GM20000 (cell line): ENCODE results near the gene LRCH1.
A peak's percentile ranks its signal among the peaks of the same experiment; 100 is the strongest.

ENCODE experiments used
- DNase-seq: peaks from one replicate; pipeline ENCODE4 v3.0.0; 2012; ENCODE audit warnings: low spot score
- TF ChIP-seq, protein P1 (sequence below): IDR thresholded peaks from 2 replicates; pipeline ENCODE4 v1.5.1; 2012; ENCODE audit warnings: mild to moderate bottlenecking, control low read depth; ENCODE audit errors: extremely low read depth, missing control alignments

Gene LRCH1

DNA sequence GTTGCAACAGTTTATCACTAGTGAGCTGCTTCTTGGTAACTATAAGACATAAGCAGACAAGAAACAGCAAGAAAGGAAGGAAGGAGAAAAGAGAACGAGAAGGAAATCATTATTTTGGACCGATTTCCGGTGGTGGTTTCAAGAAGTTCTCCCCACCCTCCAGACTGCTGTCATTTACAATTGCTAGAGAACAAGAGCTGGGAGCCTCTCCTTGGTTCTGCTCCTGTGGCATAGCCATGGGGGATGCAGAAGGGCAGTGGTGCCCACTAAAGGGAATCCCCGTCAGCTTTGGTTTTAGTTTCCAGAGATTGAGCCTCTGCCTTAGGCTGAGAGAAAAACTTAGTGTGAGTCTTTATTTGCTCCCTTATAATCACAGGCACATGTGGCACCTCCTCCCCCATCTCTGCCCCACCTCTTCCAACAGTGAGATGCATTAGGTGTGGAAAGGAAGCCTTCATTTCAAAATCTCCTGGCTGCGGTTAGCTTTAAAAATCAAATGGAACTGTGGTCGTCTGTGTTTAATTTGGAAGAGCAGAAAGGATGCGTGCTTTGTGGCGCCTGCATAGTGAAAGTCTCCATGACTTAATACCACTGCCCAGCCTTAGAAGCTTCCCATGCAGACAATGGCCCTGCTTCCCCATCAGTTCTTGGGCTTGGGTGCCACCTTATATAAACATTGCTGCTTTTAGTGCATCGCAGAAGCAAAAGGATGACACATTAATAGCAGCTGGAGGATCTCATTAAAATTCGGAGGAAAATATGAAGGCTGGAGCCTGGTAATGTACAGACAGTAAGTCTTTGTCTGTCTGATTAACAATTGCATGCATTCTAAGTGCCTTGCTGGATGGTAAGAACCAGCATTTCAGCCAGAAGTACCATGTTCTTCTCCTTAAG lies 25.0 kb downstream of the LRCH1 start:
- TF ChIP-seq, protein P1, sequence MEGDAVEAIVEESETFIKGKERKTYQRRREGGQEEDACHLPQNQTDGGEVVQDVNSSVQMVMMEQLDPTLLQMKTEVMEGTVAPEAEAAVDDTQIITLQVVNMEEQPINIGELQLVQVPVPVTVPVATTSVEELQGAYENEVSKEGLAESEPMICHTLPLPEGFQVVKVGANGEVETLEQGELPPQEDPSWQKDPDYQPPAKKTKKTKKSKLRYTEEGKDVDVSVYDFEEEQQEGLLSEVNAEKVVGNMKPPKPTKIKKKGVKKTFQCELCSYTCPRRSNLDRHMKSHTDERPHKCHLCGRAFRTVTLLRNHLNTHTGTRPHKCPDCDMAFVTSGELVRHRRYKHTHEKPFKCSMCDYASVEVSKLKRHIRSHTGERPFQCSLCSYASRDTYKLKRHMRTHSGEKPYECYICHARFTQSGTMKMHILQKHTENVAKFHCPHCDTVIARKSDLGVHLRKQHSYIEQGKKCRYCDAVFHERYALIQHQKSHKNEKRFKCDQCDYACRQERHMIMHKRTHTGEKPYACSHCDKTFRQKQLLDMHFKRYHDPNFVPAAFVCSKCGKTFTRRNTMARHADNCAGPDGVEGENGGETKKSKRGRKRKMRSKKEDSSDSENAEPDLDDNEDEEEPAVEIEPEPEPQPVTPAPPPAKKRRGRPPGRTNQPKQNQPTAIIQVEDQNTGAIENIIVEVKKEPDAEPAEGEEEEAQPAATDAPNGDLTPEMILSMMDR = no peak
- no peak for DNase-seq

DNA sequence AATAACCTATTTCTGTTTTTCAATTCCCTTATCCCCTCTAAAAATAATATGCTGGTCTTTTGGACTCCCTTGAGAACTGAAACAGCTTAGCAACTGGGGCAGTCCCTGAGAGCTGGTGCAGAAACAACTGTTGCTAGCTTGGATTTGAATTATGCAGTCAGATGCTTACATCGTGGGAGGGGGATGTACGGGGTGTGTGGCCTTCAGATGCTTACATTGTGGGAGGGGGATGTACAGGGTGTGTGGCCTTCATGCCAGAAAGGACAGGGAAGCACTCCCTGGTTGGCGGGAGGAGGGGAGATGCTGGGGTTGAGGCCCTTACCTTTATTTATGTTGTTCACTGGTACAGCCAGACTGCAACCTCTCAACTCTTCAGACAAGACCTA lies 25.6 kb downstream of the LRCH1 start:
- DNase-seq = peak; percentile 59
- TF ChIP-seq, protein P1 = no peak

DNA sequence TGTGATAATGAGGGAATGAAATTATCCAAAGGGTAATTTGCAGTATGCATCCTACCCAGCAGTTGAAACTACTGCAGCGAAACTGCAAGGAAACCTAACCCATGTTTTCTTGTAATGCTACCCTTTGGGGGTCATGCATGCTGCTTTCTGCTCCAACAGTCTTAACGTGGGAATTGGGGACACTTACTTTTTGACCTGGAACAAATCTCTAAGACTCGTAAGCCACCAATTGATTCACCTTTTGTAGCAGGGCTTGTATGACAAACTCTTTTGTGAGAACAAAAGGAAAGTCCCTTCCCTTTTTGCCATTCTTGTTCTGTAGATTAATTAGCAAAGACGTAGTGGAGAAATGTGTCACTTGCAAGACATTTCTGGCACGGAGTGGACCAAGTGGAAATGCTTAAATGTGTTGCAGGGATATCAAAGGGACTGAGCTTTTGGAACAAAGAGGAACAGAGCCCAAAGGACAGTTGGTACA lies 27.4 kb downstream of the LRCH1 start:
- TF ChIP-seq, protein P1 = no peak
- DNase-seq = no peak

DNA sequence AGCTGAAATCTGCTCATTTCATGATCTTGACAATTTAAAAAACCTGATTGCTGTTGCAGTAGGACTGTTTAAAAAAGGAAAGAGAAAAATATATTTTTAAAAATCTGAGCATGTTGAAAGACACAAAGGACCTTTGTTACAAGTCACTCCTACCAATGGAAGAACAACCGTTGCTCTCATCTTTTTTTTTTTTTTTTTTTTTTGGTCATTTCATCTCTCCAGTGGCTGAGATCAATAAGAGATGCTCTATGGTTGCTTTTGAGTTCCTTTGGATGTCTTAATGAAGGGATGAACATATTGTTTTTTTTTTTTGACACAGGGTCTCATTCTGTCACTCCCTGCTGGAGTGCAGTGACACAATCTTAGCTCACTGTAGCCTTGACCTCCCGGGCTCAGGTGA lies 29.2 kb downstream of the LRCH1 start:
- DNase-seq = no peak

DNA sequence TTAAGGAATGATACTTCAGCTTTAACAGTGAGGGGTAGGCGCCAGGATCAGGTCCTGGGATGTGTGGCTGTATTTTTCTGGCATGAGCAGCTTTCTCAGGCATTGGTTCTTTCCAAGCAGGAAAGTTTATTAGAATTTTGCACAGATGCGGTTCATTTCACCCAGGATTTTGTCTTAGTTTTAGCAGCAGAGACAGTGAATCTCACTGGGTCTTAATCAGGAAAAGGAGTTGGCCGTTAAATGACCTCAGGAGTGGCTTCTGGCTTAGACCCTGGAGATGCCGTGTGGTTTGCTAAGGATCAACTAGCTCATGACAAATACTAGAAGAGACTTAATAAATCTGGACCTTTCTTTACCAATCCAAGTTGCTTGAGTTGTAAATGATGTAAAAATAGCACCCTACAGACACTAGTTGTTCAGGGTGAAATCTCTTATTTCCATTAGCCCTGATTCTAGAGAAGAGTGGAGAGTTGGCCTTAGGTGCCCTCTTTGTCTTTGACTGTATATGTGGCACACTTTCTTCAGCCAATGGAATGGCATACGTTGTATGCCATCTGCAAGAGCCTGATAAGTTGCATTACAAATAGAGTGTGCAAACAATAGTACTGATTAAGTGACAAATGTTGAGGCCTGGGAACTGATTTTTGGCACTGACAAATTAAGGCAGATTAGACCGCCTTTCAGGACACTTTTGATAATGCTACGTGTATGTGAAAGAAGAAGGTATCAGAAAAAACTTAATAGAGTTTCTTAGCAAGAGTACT lies 34.0 kb downstream of the LRCH1 start:
- DNase-seq = no peak
- TF ChIP-seq, protein P1 = no peak

More for the DNA sequence above, 29.2 kb downstream of the LRCH1 start:
- TF ChIP-seq, protein P1 = no peak

DNA sequence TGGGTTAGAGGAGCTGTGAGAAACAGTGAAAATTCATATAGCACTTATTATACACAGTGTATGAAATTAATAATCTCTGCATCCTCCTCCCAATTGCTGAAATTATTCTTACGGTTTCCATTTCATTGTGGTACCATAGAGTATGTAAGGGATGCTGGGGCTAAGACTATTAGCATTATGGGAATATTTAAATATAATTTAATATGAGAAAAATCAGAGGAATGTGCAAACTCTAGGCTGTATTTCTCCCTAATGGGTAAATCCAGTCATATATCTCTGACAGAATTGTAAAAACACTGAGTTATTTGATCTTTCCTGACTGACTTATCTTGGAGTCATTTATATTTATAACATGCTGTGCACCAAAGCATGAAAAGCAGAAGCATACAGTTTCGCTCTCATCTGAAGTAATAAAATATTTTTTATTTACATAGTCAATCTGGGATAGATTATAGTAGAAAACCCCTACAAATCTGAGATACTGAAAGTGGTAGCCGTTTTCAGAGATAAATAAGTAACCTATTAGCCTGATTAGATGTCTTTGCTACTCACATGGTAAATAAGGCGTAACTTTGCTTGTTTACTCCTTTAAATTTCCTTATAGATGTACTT lies 34.9 kb downstream of the LRCH1 start:
- TF ChIP-seq, protein P1 = no peak
- no peak for DNase-seq

DNA sequence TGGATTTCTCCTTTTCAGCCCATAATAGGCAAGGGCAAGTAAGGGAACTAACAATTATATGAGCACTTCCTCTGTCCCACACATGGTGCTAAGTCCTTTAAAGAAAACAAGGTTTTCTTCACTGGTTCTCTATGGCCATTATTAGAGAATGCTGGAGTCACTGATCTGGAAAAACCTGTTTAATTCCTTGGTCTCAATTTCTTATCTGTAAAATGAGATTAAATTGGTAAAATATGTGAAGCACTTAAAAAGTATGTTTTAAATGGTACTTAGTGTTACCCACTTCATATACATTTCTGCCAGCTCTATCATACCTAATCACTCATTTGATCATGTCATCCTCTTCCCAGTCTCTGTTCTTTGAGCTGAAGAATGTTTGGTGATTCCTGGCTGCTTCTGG lies 39.4 kb downstream of the LRCH1 start:
- no peak for DNase-seq
- TF ChIP-seq, protein P1 = no peak
